Mucosa of rectum (tissue), 2 donors: ENCODE data around the gene TOP2A.
"Not testable (repeated sequence)": the region's sequence is repeated elsewhere in the genome, so short reads cannot be mapped to it uniquely, and the experiment has no call there.

Source experiments
- H3K27ac ChIP-seq, 2 donors: one replicate each; pipeline ENCODE4 v1.7.0; 2013; ENCODE audit warnings: inconsistent platforms in 2 of 2, low read depth in 2 of 2, low read length in 2 of 2
- H3K27me3 ChIP-seq, 2 donors: one replicate each; pipeline ENCODE4 v1.7.0; 2013; ENCODE audit warnings: low read length in 2 of 2; ENCODE audit not compliant: control insufficient read depth in 2 of 2, insufficient read depth in 2 of 2
- H3K36me3 ChIP-seq, 2 donors: one replicate each; pipeline ENCODE4 v1.7.0; 2013; ENCODE audit warnings: low read length in 2 of 2; ENCODE audit not compliant: control insufficient read depth in 2 of 2, insufficient read depth in 2 of 2
- H3K4me1 ChIP-seq, 2 donors: one replicate each; pipeline ENCODE4 v1.7.0; 2013; ENCODE audit warnings: low read length in 2 of 2, mild to moderate bottlenecking in 1 of 2; ENCODE audit not compliant: control insufficient read depth in 2 of 2, insufficient read depth in 2 of 2
- H3K4me3 ChIP-seq, 2 donors: one replicate each; pipeline ENCODE4 v1.7.0; 2013; ENCODE audit warnings: low read length in 2 of 2
- H3K9ac ChIP-seq, 2 donors: one replicate each; pipeline ENCODE4 v1.7.0; 2013; ENCODE audit warnings: low read length in 2 of 2, low read depth in 1 of 2, mild to moderate bottlenecking in 1 of 2
- H3K9me3 ChIP-seq, 2 donors: one replicate each; pipeline ENCODE4 v1.7.0; 2013; ENCODE audit warnings: low read length in 2 of 2; ENCODE audit not compliant: control insufficient read depth in 2 of 2
- donor health status: healthy.
- donor health status: Normal muscosa, but diverticular disease.

TOP2A gene

DNA sequence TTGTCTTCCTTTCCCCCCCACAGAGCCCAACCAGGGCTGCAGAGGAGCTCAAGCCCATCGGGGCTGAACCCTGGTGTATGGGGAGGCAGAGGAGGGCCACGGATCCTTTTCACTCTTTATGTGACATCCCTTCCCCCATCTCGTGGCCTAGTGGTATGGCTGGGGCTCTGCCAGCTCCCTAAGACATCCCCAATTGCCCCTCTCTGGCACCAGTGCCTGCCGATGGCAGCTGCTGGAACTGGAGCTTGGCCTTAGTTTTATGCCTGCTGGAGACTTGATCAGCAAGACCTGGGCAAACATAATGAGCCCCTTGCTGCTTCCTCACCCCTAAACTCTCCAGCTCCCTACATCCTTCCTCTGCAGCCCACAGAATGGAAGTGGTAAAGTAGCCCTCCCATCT, 8.0 kb upstream of the TOP2A start:
- H3K9ac ChIP-seq, result no peak overlapping the region
- H3K27me3 ChIP-seq, result no peaks in the 10 kb centered on the region
- H3K9me3 ChIP-seq, result no peaks in the 10 kb centered on the region
- H3K4me3 ChIP-seq, result no peak overlapping the region
- no peaks in the 10 kb centered on the region for H3K4me1 ChIP-seq
- no peak overlapping the region for H3K27ac ChIP-seq
- no peaks in the 10 kb centered on the region for H3K36me3 ChIP-seq

DNA sequence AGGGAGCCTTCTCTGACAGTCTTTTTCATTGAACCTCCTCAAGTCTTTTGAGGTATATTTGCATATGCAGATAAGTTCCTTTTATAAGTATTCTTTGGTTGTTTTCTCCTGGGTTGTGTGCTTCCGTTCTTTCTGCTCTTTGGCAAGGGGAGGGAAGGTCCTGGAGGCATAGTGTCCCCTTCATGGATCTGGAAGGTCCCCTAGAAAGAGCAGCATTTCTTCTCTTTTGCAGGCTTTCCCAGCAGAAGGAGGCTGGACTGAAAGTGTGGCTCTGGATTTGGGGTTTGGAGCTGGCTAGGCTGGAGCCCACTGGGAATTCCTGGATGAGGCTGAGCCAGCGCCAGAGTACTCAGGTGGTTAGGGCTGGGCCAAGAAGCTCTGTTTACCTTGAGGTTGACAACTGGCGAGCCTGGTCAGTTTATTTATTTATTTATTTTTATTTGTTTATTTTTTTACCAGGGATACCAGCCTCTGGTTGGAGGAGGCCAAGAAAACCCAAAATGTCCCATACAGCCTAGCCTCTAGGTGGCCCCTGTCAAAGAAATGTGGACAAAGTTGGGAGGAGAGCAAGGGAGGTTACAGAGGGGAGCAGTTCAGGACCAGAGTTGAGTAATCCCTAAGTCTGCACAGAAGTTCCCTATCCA, 5.4 kb upstream of the TOP2A start:
- H3K4me1 ChIP-seq, result peaks cover 3 to 4% of the 10 kb centered on the region in 2 donors
- no peak overlapping the region for H3K4me3 ChIP-seq

DNA sequence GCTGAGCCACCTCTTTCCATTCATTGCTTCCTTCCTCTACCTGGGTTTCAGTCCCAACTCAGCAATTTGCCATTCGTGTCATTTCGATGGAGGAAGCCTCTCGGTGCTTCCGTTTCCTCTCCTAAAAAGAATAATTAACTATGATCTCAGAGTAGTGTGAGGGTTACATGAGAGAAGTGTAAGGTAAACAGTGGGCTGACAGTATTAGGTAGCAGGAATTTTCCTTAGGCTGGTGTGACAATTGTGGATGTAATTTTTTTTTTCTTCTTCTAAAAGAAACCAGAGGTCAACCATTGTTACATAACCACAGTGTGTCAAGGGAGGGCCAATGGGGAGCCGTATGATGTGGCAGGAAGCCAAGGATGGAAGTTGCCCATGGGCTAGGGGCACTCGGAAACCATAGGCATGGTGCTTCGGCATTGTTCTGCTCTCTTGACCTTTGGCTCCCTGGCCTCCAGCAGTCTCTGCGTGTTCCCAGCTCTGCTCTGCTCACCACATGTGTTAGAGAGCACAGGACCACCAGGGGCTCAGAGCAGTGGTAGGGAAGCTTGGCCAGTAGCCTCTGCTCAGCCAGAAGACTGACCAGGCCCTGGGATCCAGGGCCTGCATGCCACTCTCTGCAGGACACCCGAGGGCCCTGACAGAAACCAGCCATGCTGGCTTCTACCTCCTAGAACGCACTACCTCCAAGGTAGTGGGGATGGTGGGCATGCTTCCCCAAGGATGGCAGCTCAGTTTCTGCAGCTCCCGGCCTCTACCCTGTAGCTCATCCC, 2.0 kb upstream of the TOP2A start:
- H3K4me3 ChIP-seq, result no peak overlapping the region
- no peaks in the 10 kb centered on the region for H3K27me3 ChIP-seq
- no peak overlapping the region for H3K27ac ChIP-seq
- no peaks in the 10 kb centered on the region for H3K36me3 ChIP-seq
- no peaks in the 10 kb centered on the region for H3K9me3 ChIP-seq
- peaks cover 8 to 10% of the 10 kb centered on the region in 2 donors for H3K4me1 ChIP-seq
- H3K9ac ChIP-seq, result no peak overlapping the region

More for the DNA sequence above, 5.4 kb upstream of the TOP2A start:
- Histone ChIP-seq H3K9me3 (no peaks in the 10 kb centered on the region), H3K27me3 (no peaks in the 10 kb centered on the region), H3K36me3 (no peaks in the 10 kb centered on the region), H3K9ac (no peak overlapping the region), H3K27ac (no peak overlapping the region)

DNA sequence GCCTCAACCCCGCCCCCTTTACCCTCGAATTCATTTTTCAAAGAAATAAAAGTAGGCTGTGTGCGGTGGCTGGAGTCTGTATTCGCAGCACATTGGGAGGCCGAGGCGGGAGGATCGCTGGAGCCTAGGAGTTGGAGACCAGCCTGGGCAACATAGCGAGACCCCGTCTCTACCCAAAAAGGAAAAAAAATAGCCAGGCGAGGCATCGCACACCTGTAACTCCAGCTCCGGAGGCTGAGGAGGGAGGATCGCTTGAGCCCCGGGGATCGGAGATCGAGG, 671 bp upstream of the TOP2A start:
- peak overlapping the region; percentile 73 to 95 for H3K4me3 ChIP-seq
- peak overlapping the region; percentile 73 to 78 for H3K9ac ChIP-seq
- peaks cover 8 to 10% of the 10 kb centered on the region in 2 donors for H3K4me1 ChIP-seq
- no peaks in the 10 kb centered on the region for H3K27me3 ChIP-seq
- H3K27ac ChIP-seq, result peak overlapping the region in 1 of 2 donors; percentile 40
- H3K9me3 ChIP-seq, result no peaks in the 10 kb centered on the region
- H3K36me3 ChIP-seq, result no peaks in the 10 kb centered on the region

- Histone ChIP-seq H3K27ac (no peak overlapping the region), H3K9me3 (no peaks in the 10 kb centered on the region), H3K27me3 (no peaks in the 10 kb centered on the region), H3K4me1 (peaks cover 8 to 10% of the 10 kb centered on the region in 2 donors), H3K36me3 (no peaks in the 10 kb centered on the region), H3K9ac (peak overlapping the region; percentile 56 to 78), H3K4me3 (peak overlapping the region; percentile 73 to 95)
Observed at GRCh38 chr17:40417258-40417608, 463 bp downstream of the TOP2A start.

DNA sequence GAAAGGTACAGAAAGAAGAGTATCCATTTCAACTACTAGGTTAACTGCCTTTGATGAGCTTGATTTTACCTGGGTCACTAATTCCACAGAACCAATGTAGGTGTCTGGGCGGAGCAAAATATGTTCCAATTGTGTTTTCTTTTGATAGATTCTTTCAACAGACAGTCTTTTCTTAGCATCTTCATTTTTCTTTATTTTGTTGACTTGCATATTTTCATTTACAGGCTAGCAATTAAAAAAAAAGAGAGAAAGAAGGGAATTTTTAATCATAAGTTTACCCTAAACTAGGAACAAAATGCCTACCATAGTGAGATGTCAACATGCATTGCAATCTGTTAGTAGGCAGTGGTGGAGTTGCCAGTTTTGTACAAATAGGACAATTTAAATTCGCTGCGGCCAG, 1.0 kb downstream of the TOP2A start:
- peak overlapping the region in 1 of 2 donors; percentile 78 for H3K9ac ChIP-seq
- no peak overlapping the region for H3K27ac ChIP-seq
- no peaks in the 10 kb centered on the region for H3K27me3 ChIP-seq
- peak overlapping the region in 1 of 2 donors; percentile 95 for H3K4me3 ChIP-seq
- H3K36me3 ChIP-seq, result no peaks in the 10 kb centered on the region
- H3K4me1 ChIP-seq, result peaks cover 8 to 10% of the 10 kb centered on the region in 2 donors
- no peaks in the 10 kb centered on the region for H3K9me3 ChIP-seq

GRCh38 chr17:40415390-40415789, 2.3 kb downstream of the TOP2A start:
- no peaks in the 10 kb centered on the region for H3K27me3 ChIP-seq
- H3K4me1 ChIP-seq, result peaks cover 8 to 10% of the 10 kb centered on the region in 2 donors
- no peak overlapping the region for H3K4me3 ChIP-seq
- no peak overlapping the region for H3K27ac ChIP-seq
- no peak overlapping the region for H3K9ac ChIP-seq
- H3K36me3 ChIP-seq, result no peaks in the 10 kb centered on the region
- H3K9me3 ChIP-seq, result no peaks in the 10 kb centered on the region

DNA sequence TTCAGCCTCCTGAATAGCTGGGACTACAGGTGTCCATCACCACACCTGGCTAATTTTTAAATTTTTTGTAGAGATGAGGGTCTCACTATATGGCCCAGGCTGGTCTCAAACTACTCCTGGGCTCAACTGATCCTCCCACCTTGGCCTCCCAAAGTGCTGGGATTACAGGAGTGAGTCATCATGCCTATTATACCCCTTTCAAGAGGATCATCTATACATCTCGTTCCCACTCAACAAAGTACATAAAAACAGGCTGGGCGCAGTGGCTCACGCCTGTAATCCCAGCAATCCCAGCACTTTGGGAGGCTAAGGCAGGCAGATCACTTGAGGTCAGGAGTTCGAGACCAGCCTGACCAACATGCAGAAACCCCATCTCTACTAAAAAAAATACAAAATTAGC, 3.4 kb downstream of the TOP2A start:
- H3K27me3 ChIP-seq, H3K27ac ChIP-seq, H3K9ac ChIP-seq, H3K36me3 ChIP-seq, H3K9me3 ChIP-seq, H3K4me3 ChIP-seq: not testable (repeated sequence)
- peaks cover 8 to 10% of the 10 kb centered on the region in 2 donors for H3K4me1 ChIP-seq

GRCh38 chr17:40412880-40413279, 4.8 kb downstream of the TOP2A start:
- H3K4me3 ChIP-seq, result no peak overlapping the region
- no peaks in the 10 kb centered on the region for H3K27me3 ChIP-seq
- H3K36me3 ChIP-seq, result no peaks in the 10 kb centered on the region
- H3K9me3 ChIP-seq, result no peaks in the 10 kb centered on the region
- H3K27ac ChIP-seq, result no peak overlapping the region
- peaks cover 5 to 6% of the 10 kb centered on the region in 2 donors for H3K4me1 ChIP-seq
- H3K9ac ChIP-seq, result no peak overlapping the region

GRCh38 chr17:40411821-40412220, 5.9 kb downstream of the TOP2A start:
- no peaks in the 10 kb centered on the region for H3K4me1 ChIP-seq
- no peak overlapping the region for H3K4me3 ChIP-seq
- no peak overlapping the region for H3K9ac ChIP-seq
- H3K27ac ChIP-seq, result no peak overlapping the region
- H3K27me3 ChIP-seq, result no peaks in the 10 kb centered on the region
- no peaks in the 10 kb centered on the region for H3K36me3 ChIP-seq
- no peaks in the 10 kb centered on the region for H3K9me3 ChIP-seq
